GM19239 (cell line): ENCODE measurements around the gene HOXA1.

ENCODE experiments used
- DNase-seq: peaks from one replicate; pipeline ENCODE4 v3.0.0; 2011; ENCODE audit warnings: low spot score; ENCODE audit not compliant: insufficient read length
- FAIRE-seq: peaks from 2 replicates; lab custom pipeline; 2011; peaks lifted over from hg19 to GRCh38; lab: Jason Lieb, UNC

Gene HOXA1

DNA sequence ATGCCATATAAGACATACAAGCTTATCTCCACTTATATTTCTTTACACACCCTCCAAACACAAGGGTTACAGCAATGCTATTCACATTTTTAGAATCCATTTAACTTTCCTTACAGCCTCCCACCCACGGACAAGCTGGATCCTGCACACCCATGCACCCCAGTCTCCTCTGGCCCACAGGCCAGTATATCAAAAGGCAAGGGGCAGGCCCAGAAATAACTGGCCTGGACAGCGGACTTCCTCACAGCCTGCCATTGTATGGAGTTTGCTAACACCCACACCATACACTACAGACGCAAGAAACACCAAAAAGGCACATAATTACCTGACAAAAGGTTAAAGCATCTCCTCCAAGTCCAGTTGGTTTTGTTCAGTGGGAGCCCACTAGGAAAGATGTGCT lies 22.8 kb upstream of the HOXA1 start:
- no peak for FAIRE-seq
- DNase-seq: no peak

DNA sequence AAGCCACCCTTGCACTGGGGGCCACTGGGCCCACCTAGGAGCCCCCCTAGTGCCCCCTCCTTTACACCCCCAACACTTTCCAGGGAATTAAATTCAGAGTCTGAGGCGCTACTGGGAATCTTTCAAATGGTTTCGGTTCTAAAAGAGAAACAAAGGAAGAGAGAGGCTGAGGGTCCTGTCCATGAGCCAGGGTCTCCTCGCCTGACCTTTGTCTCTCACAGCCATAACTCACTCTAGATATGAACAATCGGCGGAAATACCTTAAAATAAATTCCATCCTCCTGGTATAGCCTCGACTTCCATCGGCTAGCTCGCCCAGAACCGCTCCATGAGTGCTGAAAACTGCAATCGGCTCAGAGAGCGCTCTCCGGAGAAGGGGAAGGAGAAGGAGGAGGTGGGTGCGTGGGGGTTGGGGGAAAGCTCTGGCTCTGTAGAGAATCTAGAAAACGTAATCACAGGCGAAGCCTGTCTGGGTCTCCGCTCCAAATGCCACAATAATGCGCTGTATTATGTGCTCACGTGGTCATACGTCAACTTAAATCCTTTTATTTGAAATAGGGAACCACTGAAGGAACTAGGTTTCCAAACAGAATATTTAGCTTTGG lies 22.2 kb upstream of the HOXA1 start:
- DNase-seq (no peak), FAIRE-seq (no peak)

DNA sequence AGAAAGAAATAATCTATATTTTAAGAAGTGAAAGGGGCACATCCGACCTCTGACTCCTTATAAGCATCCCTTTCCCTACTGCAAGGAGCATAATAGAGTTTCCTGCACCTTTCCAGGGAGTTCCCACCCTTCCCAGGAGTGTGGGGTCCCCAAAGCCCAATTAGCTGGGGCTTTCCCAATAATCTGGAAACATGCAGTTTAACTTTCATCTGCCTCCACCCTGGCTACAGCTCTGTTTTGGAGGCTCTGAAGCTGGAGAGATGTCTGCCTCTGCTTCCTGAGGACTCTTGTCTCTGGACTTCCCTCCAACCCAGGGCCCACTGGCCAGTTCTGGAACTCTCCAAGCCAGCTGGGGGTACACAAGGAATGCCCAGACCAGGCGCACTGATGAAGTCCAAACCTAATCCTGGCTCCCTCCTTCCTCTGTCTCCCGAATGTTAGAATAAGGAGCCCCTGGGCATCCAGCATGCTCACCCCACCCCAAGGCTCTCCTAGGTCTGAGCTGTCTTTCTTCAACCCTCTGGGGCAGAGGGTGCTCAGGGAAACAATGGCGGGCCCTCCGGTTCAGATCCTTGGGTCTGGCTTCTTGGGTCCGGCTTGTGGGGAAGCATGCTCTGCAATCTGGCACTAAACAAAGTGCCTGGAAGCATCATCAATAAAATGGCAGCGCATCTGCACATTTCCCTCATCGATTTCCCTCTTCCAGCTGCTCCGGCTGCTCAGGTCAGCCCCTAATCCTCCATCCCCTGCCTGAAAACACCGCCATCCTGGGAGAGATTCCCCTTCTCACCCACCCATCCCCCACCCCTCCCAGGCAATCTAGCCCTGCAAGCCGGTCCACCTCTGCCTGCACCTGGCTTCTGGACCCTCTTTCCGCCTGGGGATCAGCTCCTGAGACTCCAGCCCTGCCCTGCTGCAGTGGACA lies 21.4 kb upstream of the HOXA1 start:
- FAIRE-seq (no peak), DNase-seq (no peak)

DNA sequence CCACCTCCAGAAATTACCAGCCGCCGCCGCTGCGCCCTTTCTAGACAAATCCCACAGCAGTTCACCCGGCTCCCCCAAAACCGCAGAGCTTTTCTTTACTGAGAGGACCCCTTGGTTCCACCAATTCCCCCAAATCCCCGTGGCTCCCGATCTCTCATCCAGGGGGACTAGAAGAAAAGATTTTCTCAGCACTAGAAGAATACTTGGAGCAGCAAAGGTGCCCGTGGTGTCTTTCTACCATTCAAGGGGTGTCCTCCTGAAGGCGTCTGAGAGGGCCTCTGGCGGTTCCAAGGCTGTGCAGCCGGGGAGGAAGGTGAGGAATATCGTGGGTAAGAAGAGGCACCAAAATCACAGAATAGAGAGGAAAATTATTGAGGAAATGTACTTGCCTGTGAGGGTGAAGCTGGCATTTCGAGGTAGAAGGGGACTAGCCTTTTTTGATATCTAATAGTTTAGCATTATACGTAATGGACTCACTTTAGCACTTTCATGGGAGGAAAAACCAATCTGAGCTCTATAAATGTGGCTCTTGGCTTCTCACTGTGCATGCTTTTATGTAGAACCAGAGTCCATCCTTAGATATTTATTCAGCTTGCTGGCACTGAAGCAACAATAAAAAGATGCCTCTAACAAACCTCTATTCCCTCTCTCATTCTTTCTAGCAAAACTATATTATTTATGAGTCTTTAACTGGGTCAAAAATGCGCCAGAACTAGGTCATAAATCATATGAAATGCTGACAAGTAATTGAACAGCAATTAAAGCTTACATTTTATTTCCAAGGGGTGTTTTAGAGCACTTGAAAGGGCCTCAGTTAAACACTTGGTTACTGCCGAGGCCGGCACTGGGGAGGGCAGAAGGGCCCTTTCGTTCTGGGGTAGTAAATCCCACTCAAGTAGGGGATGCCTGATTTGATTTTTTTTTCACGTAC lies 20.5 kb upstream of the HOXA1 start:
- FAIRE-seq (no peak), DNase-seq (no peak)

DNA sequence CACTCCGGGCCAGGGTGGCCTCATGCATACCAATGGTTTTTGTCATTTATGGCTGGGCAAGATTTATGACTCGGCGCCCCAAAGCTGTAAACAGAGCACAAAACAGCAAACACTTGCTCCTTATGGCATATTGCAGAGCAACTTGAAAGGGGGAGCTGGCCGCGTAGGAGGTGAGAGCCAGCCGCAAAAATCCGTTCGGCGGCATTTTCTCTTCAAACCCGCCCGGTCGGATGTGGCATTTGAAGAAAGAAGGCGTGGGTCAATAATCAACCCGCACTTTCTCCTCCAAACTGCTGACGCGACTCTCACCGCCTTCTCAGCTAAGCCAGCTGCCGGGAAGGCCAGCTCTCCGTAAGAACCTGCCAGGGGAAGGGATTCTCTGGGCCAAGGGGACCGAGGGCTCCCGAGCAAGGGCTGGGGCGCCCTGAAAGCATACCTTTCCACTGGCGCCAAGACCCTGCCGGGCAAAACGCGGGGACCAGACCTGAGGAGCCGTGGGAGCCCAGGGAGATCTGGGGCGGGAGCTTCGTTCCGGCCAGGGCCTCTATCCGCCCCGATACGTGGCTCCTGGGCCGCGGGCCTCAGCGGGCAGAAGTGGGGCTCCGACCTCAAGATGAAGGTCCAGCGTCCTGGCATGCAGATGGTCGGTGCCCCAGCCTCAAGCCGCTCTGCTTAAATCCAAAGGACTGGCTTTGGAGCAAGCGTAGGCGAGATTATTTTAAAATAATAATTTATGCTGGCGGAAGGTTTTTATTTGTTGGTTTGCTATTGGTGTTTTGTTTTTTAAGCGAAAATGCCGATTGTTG lies 19.6 kb upstream of the HOXA1 start:
- DNase-seq (no peak), FAIRE-seq (no peak)

DNA sequence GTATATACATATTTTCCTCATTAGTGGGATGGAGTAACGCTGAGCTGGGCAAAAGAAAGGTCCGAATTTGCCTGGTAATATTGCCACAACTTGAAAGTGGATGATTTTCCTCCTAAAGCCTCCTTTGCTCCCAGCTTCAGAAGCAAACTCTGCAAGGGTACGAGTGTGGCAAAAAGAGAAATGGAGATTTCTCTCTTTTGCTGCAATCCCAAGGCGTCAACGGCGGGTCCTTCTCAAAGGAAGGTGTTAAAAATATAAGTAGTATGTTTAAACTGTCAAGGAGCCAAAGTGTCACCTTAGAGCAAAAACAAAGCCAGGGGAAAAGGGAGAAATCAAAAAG lies 19.1 kb upstream of the HOXA1 start:
- no peak for DNase-seq
- no peak for FAIRE-seq

DNA sequence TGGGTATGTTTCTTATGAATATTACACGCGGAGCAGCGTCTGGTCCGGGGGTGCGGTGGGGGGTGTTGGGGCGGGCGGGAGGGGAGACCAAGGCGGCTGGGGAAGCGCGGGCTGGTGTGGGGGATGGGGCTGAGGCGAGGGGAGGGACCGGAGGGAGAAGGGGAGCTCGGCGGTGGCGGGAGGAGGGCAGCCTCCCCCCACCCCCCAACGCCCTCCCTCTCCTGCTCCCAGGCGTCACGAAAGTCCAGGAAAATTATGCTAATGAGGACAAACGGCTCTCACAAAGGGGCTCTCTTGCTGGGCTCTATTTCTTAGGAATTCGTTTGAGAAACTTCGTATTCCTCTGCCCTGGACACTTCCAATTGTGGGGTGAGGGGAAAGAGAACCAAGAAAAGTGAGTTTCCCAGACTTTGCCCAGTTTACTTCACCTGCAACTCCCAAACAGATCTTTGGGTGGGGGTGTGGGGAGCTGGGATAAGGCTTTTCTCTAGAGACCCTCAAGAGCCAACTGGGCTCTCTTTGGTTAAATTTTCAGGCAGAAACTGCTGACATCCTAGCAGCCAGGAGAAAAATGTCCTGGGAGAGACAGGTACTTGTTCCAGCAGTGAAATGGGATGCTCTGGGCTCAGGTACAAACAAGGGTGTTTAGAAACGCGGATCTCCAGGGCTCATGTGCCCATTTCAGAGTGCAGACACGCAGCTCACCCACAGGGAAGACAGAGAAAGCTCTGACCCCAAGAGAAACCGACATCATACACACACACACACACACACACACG lies 18.4 kb upstream of the HOXA1 start:
- no peak for FAIRE-seq
- no peak for DNase-seq

DNA sequence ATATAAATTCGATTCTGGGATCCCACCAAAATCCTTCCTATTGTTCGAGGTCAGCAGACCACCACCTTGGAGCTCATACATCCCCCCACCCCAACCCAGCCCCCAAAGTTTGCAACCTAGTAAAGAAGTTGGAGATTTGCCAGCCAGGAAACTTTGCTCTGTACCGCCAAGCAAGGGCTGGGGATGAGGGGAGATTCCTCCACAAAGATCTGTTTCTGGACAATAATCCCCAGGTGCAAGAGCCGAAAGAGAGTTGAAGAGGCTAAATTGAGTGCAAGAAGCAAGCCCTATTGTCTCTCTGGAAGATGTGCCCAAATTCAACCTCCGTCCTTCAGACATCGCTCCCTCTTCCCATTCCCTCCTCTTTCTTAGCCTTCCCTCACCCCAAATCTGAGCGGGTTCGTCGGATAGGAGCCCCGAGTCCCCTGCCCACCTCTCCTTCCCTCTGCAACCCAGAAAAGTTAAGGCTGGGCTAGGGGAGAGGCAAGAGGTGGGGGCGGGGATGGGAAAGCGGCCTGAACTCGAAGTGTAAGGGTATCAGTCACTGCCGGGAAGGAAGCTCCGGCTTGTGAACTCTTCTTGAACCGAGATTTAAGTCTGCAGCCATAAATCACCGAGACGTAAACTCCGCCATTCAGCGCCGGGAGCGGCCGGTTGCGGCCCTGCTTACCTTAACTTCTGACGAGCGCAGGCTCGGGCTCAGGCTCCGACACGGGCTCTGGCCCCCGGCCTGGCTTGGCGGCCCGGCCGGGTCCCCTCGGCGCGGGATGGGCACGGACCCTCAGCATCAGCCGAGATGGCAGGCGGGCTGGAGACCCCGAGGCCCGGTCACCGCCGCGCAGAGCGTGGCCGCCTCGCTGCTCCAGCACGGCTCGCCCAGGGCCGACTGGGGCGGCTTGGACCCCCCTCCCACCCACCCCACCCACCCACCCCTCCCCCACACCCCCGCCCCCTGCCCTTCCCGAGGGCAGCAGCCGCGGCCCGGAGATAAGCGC lies 17.5 kb upstream of the HOXA1 start:
- DNase-seq: no peak
- FAIRE-seq: no peak

DNA sequence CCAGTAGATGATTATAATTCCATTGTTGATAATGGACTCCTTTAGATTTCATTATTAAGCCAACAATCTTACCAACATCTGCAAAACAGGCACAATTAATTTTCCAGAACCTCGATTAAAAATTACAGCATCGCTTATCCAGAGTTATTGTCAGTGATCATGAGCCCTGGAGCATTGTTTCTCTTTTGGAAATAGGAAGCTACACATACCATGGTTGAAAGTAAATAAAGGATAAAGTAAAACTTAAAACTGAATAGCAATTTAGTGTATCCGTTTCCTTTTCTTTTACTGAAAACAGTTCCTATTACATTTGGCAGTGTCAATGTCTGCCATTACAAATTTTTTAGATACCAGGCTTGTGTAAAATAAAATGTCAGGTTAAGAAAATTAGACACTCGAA lies 16.6 kb upstream of the HOXA1 start:
- FAIRE-seq (no peak), DNase-seq (no peak)

DNA sequence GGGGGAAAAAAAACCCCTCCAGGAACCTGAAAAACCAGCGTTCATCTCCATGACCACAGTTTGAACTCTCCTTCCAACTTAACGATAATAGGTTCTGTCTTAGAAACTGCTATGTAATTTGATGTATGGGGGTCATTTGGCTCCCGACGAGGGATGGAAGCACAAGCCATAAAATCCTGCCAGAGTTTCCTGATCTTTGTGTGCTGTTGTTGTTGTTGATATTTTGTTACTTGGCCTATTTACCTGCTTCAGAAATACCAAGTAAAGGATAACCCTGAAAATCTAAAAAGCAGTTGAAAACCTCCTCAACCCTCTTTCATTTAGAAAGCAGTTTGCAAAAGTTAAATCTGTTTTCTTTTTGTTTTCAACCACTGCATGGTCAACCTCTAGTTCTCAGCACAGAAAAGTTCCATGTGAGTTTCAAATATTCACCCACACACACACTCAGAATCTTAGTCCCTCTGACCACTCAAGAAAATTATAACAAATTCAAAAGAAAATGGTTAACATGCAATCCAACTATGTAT lies 16.0 kb upstream of the HOXA1 start:
- no peak for FAIRE-seq
- no peak for DNase-seq

DNA sequence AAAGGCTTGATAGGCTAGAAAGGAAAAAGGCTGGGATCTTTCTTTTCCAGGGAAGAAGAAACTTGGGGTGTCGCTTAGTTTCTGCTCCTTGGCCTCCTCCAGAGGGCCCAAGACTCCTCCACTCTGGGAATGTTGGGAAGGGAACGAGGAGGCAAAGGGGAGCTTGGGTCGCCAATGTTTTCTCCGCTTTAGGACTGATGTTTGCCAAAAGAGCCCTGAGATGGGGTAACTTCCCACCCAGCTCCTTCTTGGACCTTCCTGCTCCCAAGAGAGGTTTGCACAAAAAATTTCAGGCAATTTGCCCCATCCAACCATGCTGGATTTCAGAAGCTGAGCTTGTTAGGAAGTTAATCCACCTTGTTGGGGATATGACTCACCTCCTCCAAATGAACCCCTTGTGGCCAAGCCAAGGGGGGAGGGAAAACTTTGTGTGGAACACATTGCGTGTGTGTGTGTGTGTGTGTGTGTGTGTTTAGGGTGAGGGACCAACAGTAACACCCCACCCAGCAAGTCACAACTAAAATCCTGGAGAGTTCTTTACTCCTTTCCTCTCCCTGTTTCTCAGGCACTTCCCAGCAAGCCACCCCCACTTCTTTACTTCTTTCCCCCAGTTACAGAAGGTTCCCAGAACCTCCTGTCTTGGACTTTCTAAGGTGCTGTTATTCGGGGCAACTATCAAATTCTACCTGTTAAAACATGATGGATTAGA lies 15.4 kb upstream of the HOXA1 start:
- no peak for DNase-seq
- no peak for FAIRE-seq

DNA sequence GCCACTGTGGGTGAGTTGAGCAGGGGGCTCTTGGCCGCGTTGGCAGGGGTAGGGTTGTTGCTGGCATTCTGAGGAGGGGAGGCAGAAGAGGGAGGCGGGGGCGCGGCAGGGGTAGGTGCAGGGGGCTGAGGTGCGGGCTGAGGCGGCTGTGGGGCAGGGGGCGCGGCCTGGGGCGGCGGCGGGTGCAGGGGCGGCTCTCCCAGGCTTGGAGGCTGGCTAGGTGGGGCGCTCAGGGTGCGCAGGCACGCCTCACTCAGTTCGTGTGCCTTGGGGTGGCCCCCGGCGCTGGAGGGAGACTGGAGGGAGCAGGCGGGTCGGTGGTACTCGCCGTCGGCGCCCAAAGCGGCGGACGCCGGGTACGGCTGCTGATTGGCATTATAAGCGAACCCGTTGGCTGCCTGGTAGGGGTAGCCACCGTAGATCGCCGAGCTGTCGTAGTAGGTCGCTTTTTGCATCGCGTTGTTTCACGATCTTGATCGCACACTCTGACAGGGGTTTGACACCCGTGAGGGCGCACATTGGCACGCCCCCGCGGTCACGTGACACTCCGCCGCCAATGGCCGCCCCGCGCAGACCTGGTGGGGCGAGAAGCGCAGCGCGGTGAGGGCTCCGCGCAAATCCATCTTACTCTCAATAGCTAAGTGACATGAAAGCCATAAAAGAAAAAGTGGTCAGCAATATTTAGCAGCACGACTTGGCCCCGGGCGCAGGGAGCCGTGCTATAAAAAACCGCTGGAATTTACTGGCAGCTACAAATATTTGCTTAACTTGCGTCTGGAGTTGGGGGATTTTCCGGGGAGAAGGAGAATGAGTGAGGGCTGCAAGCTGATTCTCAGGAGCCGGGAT lies 14.6 kb upstream of the HOXA1 start:
- FAIRE-seq (no peak), DNase-seq (no peak)

DNA sequence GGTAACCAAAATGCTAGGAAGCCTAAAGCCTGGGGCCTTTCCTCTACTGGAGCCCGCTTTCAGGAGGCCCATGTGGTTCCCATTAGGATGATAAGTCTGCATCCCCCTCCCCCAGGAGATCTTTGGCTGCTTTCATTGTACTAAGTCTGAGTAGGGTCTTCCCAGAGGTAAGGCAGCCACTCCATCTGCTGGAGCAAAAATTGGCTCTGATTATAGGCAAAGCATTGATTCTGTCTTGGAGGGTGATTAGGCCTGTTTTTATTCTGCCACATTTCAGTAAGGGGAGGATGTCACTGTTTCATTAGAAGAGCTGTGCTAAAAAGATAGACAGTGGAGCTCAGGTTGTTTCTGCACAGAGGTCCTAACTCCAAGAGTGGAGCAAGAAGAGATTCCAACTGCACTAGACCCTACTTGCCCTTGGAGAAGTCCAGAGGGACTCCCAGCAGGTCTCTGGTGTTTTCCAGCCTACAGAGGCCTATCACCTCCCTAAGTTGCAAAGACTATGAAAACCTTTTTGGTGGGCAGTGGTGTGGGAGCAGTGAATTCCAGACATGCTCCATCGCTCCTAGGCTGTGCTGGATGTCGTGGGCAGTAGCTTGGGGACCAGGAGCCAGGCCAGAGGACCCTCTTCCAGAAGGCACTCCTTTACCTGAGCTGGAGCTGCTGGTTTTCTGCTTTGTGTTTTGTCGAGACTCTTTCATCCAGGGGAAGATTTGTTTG lies 13.8 kb upstream of the HOXA1 start:
- no peak for FAIRE-seq
- DNase-seq: no peak

DNA sequence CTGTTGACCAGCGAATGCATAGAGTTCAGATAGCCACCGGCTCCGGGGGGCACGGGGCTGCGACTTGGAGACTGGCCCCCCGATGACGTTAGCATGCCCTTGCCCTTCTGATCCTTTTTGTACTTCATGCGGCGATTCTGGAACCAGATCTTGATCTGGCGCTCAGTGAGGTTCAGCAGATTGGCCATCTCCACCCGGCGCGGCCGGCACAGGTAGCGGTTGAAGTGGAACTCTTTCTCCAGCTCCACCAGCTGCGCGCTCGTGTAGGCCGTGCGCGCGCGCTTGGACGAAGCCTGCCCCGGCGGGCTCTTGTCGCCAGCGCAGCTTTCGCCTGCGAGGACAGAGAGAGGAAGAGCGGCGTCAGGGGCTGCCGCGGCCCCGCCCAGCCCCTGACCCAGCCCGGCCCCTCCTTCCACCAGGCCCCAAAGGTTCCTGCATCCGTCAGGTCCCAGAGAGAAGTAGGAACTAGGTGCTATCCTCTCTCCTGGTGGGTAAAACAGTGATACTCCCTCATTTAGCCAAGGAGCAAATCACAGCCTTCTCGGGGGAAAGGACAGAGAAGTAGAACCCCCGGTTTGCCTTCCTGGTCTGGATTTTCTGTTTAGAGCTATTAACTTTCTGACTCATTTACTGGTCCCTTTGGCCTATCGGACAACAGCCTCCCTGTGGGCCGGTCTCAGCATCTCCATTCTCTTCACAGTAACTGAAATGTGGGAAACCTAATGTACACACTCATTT lies 12.8 kb upstream of the HOXA1 start:
- no peak for DNase-seq
- no peak for FAIRE-seq
